Mesenteric fat pad (tissue), 1 donor: Measurements from ENCODE around the gene IQCE. TPM values are rescaled to one million over a fixed set of nuclear protein-coding genes. Genes with fewer than 3 reads are reported as not detected.

Experiments used
- DNase-seq: peaks from one replicate; pipeline ENCODE4 v3.0.0-alpha.2; 2020; ENCODE audit warnings: low spot score
- total RNA-seq: library from RNA; stranded (reverse); fragmentation: NEBNext Ultra II Directional; extraction: Animal tissue kit (Norgen Biotek cat#: 25700); gene quantifications from one replicate; pipeline ENCODE4 v1.2.1, GENCODE V29; 2021
- donor health status: DM: yes; HTN: yes; CAD: no.

Gene IQCE
- total RNA-seq, 1 donor from 2014 or later, result 14.4 TPM

DNA sequence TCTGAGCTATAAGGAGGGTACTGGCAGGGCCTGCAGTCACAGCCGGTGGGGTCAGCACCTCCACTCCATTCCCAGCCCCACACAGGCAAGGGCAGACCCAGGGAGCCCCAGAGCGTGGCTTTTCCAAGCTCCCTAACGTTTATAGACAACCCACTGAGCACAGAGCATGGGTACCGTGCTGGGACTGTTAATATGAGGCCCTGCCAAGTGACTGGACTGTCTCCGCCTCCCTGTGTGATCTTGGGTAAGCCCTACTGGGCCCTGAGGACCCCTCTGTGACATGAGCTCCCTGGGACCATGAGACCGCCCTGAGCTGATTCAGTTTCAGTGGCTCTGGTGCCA, 85.4 kb downstream of the IQCE start:
- DNase-seq, result no peak

GRCh38 chr7:2644562-2645273, 85.9 kb downstream of the IQCE start:
- no peak for DNase-seq

GRCh38 chr7:2645274-2645868, 86.6 kb downstream of the IQCE start:
- DNase-seq, result no peak

GRCh38 chr7:2646336-2646679, 87.5 kb downstream of the IQCE start:
- no peak for DNase-seq

GRCh38 chr7:2646680-2647571, 88.1 kb downstream of the IQCE start:
- DNase-seq, result no peak

GRCh38 chr7:2647594-2648172, 88.9 kb downstream of the IQCE start:
- no peak for DNase-seq

DNA sequence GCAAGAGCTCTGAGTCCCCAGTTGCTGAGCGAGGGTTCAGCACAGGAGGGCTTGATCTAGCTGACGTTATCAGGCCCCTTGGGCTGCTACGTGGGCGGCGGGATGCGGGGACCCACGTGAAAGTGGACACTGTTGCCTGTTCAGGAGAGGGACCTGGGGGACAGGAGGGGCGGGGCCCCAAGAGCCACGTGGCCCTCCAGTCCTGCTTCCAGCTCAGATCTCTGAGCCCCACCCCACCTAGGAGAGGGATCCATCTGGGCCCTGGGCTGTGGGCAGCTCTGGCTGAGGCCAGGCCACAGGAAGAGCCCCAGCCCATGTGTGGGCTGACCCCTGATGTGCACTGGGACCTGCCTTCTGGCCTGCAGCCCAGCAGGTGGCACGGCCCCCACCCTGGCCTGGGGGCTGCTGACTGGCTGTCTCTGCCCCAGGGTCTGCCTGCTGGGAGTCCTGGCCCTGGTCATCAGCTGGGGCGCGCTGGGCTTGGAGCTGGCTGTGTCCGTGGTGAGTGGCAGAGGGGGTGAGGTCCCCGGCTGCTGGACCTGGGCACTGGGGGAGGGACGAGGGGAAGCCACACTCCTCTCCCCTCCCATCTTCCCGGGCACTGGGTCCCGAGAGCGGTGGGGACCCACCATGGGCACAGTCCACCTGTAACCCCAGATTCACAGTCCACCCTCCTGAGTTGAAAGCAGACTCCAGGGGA, 90.5 kb downstream of the IQCE start:
- no peak for DNase-seq

GRCh38 chr7:2649991-2650390, 91.2 kb downstream of the IQCE start:
- DNase-seq, result no peak

GRCh38 chr7:2650451-2650850, 91.7 kb downstream of the IQCE start:
- DNase-seq, result no peak

- no peak for DNase-seq
These were observed 92.6 kb downstream of the IQCE start for GRCh38 chr7:2651336-2651735.

- no peak for DNase-seq
These were observed 93.3 kb downstream of the IQCE start for GRCh38 chr7:2651847-2652735.

- DNase-seq, result no peak
These were observed 93.9 kb downstream of the IQCE start for GRCh38 chr7:2652736-2653060.

- DNase-seq, result no peak
These were observed 95.3 kb downstream of the IQCE start for GRCh38 chr7:2654059-2654458.

GRCh38 chr7:2655870-2656614, 97.3 kb downstream of the IQCE start:
- DNase-seq, result no peak

DNA sequence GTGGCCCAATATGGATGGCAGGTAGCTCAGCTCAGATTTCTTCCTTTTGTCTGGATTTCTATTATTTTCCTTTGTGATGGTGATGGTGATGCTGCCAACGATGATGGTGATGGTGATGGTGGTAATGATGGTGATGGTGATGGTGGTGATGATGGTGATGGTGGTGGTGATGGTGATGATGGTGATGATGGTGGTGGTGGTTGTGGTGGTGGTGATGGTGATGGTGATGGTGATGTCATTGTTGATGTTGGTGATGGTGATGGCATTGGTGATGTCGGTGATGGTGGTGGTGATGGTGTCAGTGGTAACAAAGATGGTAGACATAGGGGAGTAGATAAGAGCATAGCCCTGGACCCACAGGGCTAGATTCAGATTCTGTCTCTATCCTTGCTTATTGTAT, 98.4 kb downstream of the IQCE start:
- DNase-seq, result no peak

DNA sequence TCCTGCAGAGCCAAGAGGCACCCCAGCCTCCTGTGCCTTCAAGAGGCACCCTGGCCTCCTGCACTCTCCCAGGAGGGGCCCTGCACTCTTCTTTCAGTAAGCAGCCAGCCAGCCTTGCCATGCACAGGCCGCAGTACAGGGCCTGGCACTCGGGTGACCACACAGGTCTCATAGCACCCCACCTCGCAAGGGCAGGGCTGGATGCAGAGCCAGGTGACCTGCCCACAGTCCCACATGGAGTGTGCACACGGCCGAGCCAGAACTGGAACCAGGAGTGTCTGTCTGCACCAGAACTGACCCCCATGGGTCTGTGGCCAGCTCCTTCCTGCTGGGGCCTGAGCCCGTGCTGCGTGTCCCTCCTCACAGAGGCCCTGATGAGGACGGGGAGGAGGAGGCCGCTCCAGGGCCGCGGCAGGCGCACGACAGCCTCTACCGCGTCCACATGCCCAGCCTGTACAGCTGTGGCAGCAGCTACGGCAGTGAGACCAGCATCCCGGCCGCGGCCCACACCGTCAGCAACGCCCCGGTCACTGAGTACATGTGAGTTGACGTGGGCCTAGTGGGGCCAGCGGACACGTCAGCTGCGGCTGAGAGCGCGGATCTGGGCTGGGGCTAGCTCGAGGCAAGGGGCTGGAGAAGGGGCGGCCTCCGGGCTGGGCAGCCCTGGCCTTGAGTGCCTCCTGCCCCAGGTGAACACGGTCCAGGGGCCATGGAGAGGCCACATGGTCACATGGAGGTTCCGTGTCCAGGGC, 99.3 kb downstream of the IQCE start:
- DNase-seq, result no peak

DNA sequence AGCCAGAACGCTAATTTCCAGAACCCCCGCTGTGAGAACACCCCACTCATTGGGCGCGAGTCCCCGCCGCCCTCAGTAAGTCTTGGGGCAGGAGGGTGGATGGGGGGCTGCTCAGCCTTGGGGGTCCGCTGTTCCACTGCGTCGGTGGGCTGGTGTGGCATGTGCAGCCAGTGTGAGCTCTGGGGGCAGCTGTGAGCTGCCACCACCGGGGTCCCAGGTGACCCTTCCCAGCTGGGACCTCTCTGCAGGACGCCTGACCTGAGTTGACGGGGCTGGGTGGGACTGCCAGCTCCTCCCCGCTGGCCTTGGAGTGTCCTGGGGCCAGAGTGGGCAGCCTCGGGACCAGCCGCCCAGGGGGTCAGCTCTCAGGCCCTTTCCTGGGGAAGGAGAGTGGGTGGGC, 100.2 kb downstream of the IQCE start:
- DNase-seq, result no peak

- no peak for DNase-seq
These were observed 101.0 kb downstream of the IQCE start for GRCh38 chr7:2659556-2660358.
